HepG2 (cell line): ENCODE data around the gene CDC42SE2. TPM values are rescaled to one million over a fixed set of nuclear protein-coding genes. Genes with fewer than 3 reads are reported as not detected.

Source experiments
- ATAC-seq: fragments of 200-7000 bp; cut with Tn5 transposase; 3 replicates; pipeline ENCODE4 v1.9.1; 2020; ENCODE audit warnings: mild to moderate bottlenecking, moderate library complexity
- BruUV-seq: library from RNA; stranded (reverse); fragments of 400-500 nt; replicated peaks from 2 replicates; lab custom pipeline; 2021; lab: Mats Ljungman, UMichigan
- CTCF ChIA-PET: fragments of 300-600 bp; formaldehyde crosslinking; extraction: SDS; loops from one replicate; lab custom pipeline; 2021; ENCODE audit warnings: low total read pairs, inconsistent platforms, low intra/inter-chr PET ratio; lab: Yijun Ruan, JAX
- POLR2A ChIA-PET: fragments of 350-600 bp; sonication (Branson Sonifier 250); formaldehyde crosslinking; loops from one replicate; lab custom pipeline; 2020; ENCODE audit warnings: antibody characterized with exemption, inconsistent platforms; lab: Yijun Ruan, JAX
- DNase-seq: peaks from one replicate; pipeline ENCODE4 v3.0.0-alpha.2; 2015; ENCODE audit warnings: low spot score
- FAIRE-seq: peaks from 3 replicates; lab custom pipeline; 2011; peaks lifted over from hg19 to GRCh38; lab: Jason Lieb, UNC
- H2AFZ ChIP-seq: one replicate; pipeline ENCODE4 v1.6.1; 2011; ENCODE audit warnings: low read length, inconsistent platforms
- H3K27ac ChIP-seq: fragments of 300-600 bp; 3 replicates; pipeline ENCODE4 v1.8.0; 2011; ENCODE audit warnings: mixed run types, mild to moderate bottlenecking, mixed read lengths, low read length, inconsistent platforms; ENCODE audit not compliant: insufficient read depth; ENCODE audit errors: extremely low read length
- H3K27me3 ChIP-seq, 2 experiments: fragments of 200-600 bp in 1 of 2; 2 replicates in 1 of 2; 3 replicates in 1 of 2; pipeline versions ENCODE4 v1.6.0 to v1.8.0; 2011; ENCODE audit warnings: low read length in 2 of 2, mild to moderate bottlenecking in 2 of 2, moderate library complexity in 2 of 2, inconsistent platforms in 1 of 2; ENCODE audit not compliant: insufficient read depth in 2 of 2, control insufficient read depth in 1 of 2
- H3K36me3 ChIP-seq, 2 experiments: fragments of 200-600 bp in 1 of 2; replicated peaks in 1 of 2; 2 replicates in 1 of 2; 3 replicates in 1 of 2; pipeline versions ENCODE4 v1.5.1 to v1.8.0; 2011; ENCODE audit warnings: low read length in 2 of 2, inconsistent platforms in 1 of 2; ENCODE audit not compliant: insufficient read depth in 2 of 2, control insufficient read depth in 1 of 2
- H3K4me1 ChIP-seq: 2 replicates; pipeline ENCODE4 v1.5.1; 2012; ENCODE audit warnings: low read length, inconsistent platforms; ENCODE audit not compliant: insufficient read depth
- H3K4me2 ChIP-seq: 2 replicates; pipeline ENCODE4 v1.6.0; 2011; ENCODE audit warnings: low read depth, low read length, inconsistent platforms
- H3K4me3 ChIP-seq, 3 experiments: fragments of 200-600 bp in 1 of 3; sonication (generic), shearing (Covaris generic) in 1 of 3; replicated peaks in 1 of 3; 2 replicates each; pipeline ENCODE4 v1.5.1; 2011 to 2016; ENCODE audit warnings: low read length in 3 of 3, inconsistent platforms in 2 of 3, low read depth in 2 of 3, mild to moderate bottlenecking in 2 of 3, control low read depth in 1 of 3, mixed read lengths in 1 of 3; ENCODE audit not compliant: insufficient read depth in 1 of 3
- H3K79me2 ChIP-seq: one replicate; pipeline ENCODE4 v1.6.1; 2011; ENCODE audit warnings: low read length, inconsistent platforms; ENCODE audit not compliant: insufficient read depth
- H3K9ac ChIP-seq: 2 replicates; pipeline ENCODE4 v1.6.0; 2011; ENCODE audit warnings: mild to moderate bottlenecking, low read depth, low read length, inconsistent platforms; ENCODE audit not compliant: insufficient read depth
- H3K9me3 ChIP-seq: 2 replicates; pipeline ENCODE4 v1.5.1; 2012; ENCODE audit warnings: mild to moderate bottlenecking, low read length
- H4K20me1 ChIP-seq: 2 replicates; pipeline ENCODE4 v1.6.0; 2011; ENCODE audit warnings: inconsistent platforms, mild to moderate bottlenecking, low read length, moderate library complexity; ENCODE audit not compliant: insufficient read depth
- ETV5 ChIP-seq: IDR thresholded peaks from 2 replicates; pipeline ENCODE4 v1.6.1; 2018; ENCODE audit warnings: missing biosample characterization, missing genetic modification reagents, inconsistent platforms, borderline replicate concordance
- FUBP1 ChIP-seq: sonication (generic); formaldehyde crosslinking; IDR thresholded peaks from 2 replicates; pipeline ENCODE4 v1.5.1; 2020; ENCODE audit warnings: missing genetic modification reagents, mild to moderate bottlenecking, borderline replicate concordance
- MTA3 ChIP-seq: sonication (generic); formaldehyde crosslinking; IDR thresholded peaks from 2 replicates; pipeline ENCODE4 v1.4.0; 2020; ENCODE audit warnings: missing genetic modification reagents
- PTBP1 ChIP-seq: fragments of 200-400 bp; formaldehyde crosslinking; IDR thresholded peaks from 2 replicates; pipeline ENCODE4 v1.6.1; 2018; ENCODE audit warnings: low read length, low read depth; ENCODE audit not compliant: poor library complexity, severe bottlenecking
- SAFB2 ChIP-seq: sonication (generic); formaldehyde crosslinking; IDR thresholded peaks from 2 replicates; pipeline ENCODE4 v1.5.1; 2020; ENCODE audit warnings: missing genetic modification reagents, low read depth, mild to moderate bottlenecking, borderline replicate concordance
- SATB2 ChIP-seq: sonication (generic); formaldehyde crosslinking; IDR thresholded peaks from 2 replicates; pipeline ENCODE4 v1.5.0; 2020; ENCODE audit warnings: missing genetic modification reagents
- ZHX2 ChIP-seq, 2 experiments: sonication (generic) in 1 of 2; formaldehyde crosslinking in 1 of 2; IDR thresholded peaks; 2 replicates each; pipeline versions ENCODE4 v1.6.1 to v1.9.0; 2014 to 2022; ENCODE audit warnings: antibody characterized with exemption in 1 of 2, borderline replicate concordance in 1 of 2, inconsistent platforms in 1 of 2, low read depth in 1 of 2, missing genetic modification reagents in 1 of 2
- ZNF136 ChIP-seq: sonication (generic); formaldehyde crosslinking; IDR thresholded peaks from 2 replicates; pipeline ENCODE4 v1.8.1; 2022; ENCODE audit warnings: low read depth, mild to moderate bottlenecking, moderate library complexity, missing genetic modification reagents
- ZNF30 ChIP-seq: sonication (generic); formaldehyde crosslinking; IDR thresholded peaks from 2 replicates; pipeline ENCODE4 v1.5.0; 2020; ENCODE audit warnings: mild to moderate bottlenecking, missing genetic modification reagents
- WGBS: methylation state at CpG from one replicate; pipeline ENCODE4 v1.1.6; 2017; ENCODE audit warnings: low lambda C conversion rate; 5-methylcytosine and 5-hydroxymethylcytosine counted together
- in situ Hi-C: cut with HindIII; loops from 2 replicates; pipeline ENCODE4 v1.10.0; 2017; ENCODE audit warnings: low pct_unique_long_range_greater_than_20kb; ENCODE audit not compliant: extremely low pct_ligation_motif_present
- intact Hi-C: fragments of 100-400 bp; cut with micrococcal nuclease; formaldehyde crosslinking; loops from one replicate; pipeline ENCODE4 v1.10.0; 2022; ENCODE audit not compliant: unreplicated experiment
- polyA plus RNA-seq, 8 experiments: library from polyadenylated mRNA; depleted of rRNA in 3 of 8; stranded (reverse) in 7 of 8; unstranded in 1 of 8; fragments of >200 nt; fragmentation: Illumina TruSeq in 4 of 8; extraction: Trizol in 4 of 8; gene quantifications; 2 replicates each; pipeline versions ENCODE4 v1.2.1 to v1.2.3, GENCODE V29; 2011 to 2016; ENCODE audit warnings: low read depth in 4 of 8, missing spikeins in 1 of 8, mixed read lengths in 1 of 8; ENCODE audit not compliant: insufficient read depth in 1 of 8
- total RNA-seq, 5 experiments: library from RNA; depleted of rRNA; stranded (reverse); fragments of >200 nt; fragmentation: Illumina TruSeq; extraction: Trizol; gene quantifications; 2 replicates each; pipeline ENCODE4 v1.2.3, GENCODE V29; 2016; ENCODE audit warnings: low read depth in 1 of 5

The CDC42SE2 gene
- total and polyA plus RNA-seq, 2 of the 13 experiments (the other 11 are each of a cell fraction or from before 2014, with no cell fraction given) = 19.6 to 25.0 TPM

DNA sequence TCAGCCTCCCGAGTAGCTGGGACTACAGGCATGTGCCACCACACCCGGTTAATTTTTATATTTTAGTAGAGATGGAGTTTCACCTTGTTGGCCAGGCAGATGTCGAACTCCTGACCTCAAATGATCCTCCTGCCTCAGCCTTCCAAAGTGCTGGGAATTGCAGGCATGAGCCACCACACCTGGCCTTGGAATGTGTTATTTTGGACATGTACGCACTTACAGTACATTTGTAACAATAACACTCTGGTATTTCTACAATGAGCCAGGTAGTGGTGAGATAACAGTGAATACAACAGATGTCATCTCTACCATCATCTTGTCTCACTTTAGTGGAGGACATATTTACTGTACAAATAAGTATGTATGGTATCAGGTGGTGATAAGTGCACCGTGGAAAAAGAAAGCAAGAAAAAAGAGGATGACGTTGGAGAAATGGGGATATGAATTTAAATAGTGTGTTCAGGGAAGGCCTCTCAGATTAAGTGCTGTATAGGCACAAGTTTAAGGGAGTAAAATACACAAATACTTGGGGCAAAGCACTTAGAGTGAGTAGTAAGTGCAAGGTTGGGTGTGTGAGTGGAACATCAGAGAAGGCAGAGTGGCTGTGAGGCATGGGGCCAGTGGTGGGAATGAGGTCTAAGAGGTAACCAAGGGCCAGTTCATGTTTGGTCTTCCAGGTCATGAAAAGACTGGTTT lies 100.1 kb downstream of the CDC42SE2 start:
- no peaks in the 10 kb centered on the region for H3K4me1 ChIP-seq
- ChIA-PET POLR2A (no interaction called here), CTCF (no interaction called here)
- H4K20me1 ChIP-seq = no peaks in the 10 kb centered on the region
- in situ Hi-C loops (no loop called here), intact Hi-C loops (no loop called here)
- TF ChIP-seq PTBP1 (no peak), SATB2 (CRISPR knock-in tag) (no peak), ZNF30 (no peak), SAFB2 (CRISPR knock-in tag) (no peak), ZHX2 (IDR thresholded peaks at IDR 0.05; ENCODE audit: low read depth) (no peak), ZHX2 (CRISPR knock-in tag; IDR thresholded peaks at IDR 0.05; ENCODE audit: borderline replicate concordance) (no peak), ZNF136 (no peak), FUBP1 (CRISPR knock-in tag) (no peak), MTA3 (CRISPR knock-in tag) (no peak), ETV5 (no peak)
- no peak for FAIRE-seq
- no TSS peak for BruUV-seq
- H3K79me2 ChIP-seq = peaks cover 2% of the 10 kb centered on the region
- H3K4me2 ChIP-seq = no peak overlapping the region
- no peak overlapping the region for H3K27ac ChIP-seq
- peaks cover 3 to 16% of the 10 kb centered on the region in 2 experiments; a peak in 4 of 5 replicates for H3K36me3 ChIP-seq
- H3K4me3 ChIP-seq = no peak overlapping the region
- no peak overlapping the region for H2AFZ ChIP-seq
- no peak for ATAC-seq
- WGBS = 98% methylated on average over 6 of the region's 6 CpGs
- no peaks in the 10 kb centered on the region for H3K27me3 ChIP-seq
- H3K9me3 ChIP-seq = no peaks in the 10 kb centered on the region
- H3K9ac ChIP-seq = no peak overlapping the region
- DNase-seq = no peak
